PC-3 (cell line): ENCODE results near the gene CLDN22. TPM values are rescaled to one million over a fixed set of nuclear protein-coding genes. Genes with fewer than 3 reads are reported as not detected.

Source experiments
- ATAC-seq: fragments of 200-7000 bp; cut with Tn5 transposase; 2 replicates; pipeline ENCODE4 v1.9.1; 2020; ENCODE audit warnings: mild to moderate bottlenecking, moderate library complexity
- BruUV-seq: library from RNA; stranded (reverse); fragments of 400-500 nt; replicated peaks from 2 replicates; lab custom pipeline; 2021; lab: Mats Ljungman, UMichigan
- CTCF ChIA-PET: fragments of 300-600 bp; sonication (Branson Sonifier 250); formaldehyde crosslinking; loops from one replicate; lab custom pipeline; 2022; ENCODE audit warnings: antibody characterized with exemption; lab: Charles Lee
- POLR2A ChIA-PET: fragments of 300-600 bp; sonication (Branson Sonifier 250); formaldehyde crosslinking; loops from one replicate; lab custom pipeline; 2022; ENCODE audit warnings: antibody characterized with exemption; ENCODE audit not compliant: unreplicated experiment; lab: Charles Lee
- DNase-seq: peaks from one replicate; pipeline ENCODE4 v3.0.0-alpha.2; 2015
- H2AFZ ChIP-seq: fragments of 300-600 bp; sonication (generic); 2 replicates; pipeline ENCODE4 v1.6.0; 2016; ENCODE audit warnings: antibody characterized with exemption, low read length
- H3F3A ChIP-seq: fragments of 300-600 bp; sonication (generic); one replicate; pipeline ENCODE4 v1.6.0; 2017; ENCODE audit warnings: antibody characterized with exemption, low read length, control low read depth, mild to moderate bottlenecking; ENCODE audit not compliant: unreplicated experiment
- H3K27ac ChIP-seq: fragments of 300-600 bp; sonication (generic); 2 replicates; pipeline ENCODE4 v1.5.1; 2016; ENCODE audit warnings: mild to moderate bottlenecking, low read length
- H3K27me3 ChIP-seq: fragments of 300-600 bp; sonication (generic); 2 replicates; pipeline ENCODE4 v1.6.1; 2016; ENCODE audit warnings: low read length, mixed read lengths
- H3K36me3 ChIP-seq: fragments of 300-600 bp; sonication (generic); 2 replicates; pipeline ENCODE4 v1.6.1; 2016; ENCODE audit warnings: low read depth, mixed run types, low read length, mixed read lengths
- H3K4me1 ChIP-seq: fragments of 300-600 bp; sonication (generic); 2 replicates; pipeline ENCODE4 v1.5.1; 2016; ENCODE audit warnings: low read length; ENCODE audit not compliant: insufficient read depth
- H3K4me2 ChIP-seq: fragments of 300-600 bp; sonication (generic); 2 replicates; pipeline ENCODE4 v1.6.0; 2016; ENCODE audit warnings: low read length
- H3K4me3 ChIP-seq: fragments of 300-600 bp; sonication (generic); 2 replicates; pipeline ENCODE4 v1.5.1; 2016; ENCODE audit warnings: mild to moderate bottlenecking, low read length, mixed read lengths
- H3K79me2 ChIP-seq: fragments of 300-600 bp; sonication (generic); 2 replicates; pipeline ENCODE4 v1.6.1; 2017; ENCODE audit warnings: low read length, mixed read lengths
- H3K9ac ChIP-seq: fragments of 300-600 bp; sonication (generic); 2 replicates; pipeline ENCODE4 v1.6.0; 2016; ENCODE audit warnings: mild to moderate bottlenecking, low read length
- H3K9me2 ChIP-seq: fragments of 300-600 bp; sonication (generic); replicated peaks from 2 replicates; pipeline ENCODE4 v1.6.1; 2016; ENCODE audit warnings: mixed run types, low read length, mixed read lengths
- H3K9me3 ChIP-seq: fragments of 300-600 bp; sonication (generic); 2 replicates; pipeline ENCODE4 v1.6.1; 2016; ENCODE audit warnings: low read length, mixed read lengths
- H4K20me1 ChIP-seq: fragments of 300-600 bp; sonication (generic); 2 replicates; pipeline ENCODE4 v1.6.1; 2016; ENCODE audit warnings: low read length, mixed read lengths
- EZH2 ChIP-seq: fragments of 300-600 bp; sonication (generic); IDR thresholded peaks from one replicate; pipeline ENCODE4 v1.6.1; 2017; ENCODE audit warnings: antibody characterized with exemption, mild to moderate bottlenecking, low read length; ENCODE audit not compliant: unreplicated experiment
- EZH2phosphoT487 ChIP-seq: fragments of 300-600 bp; sonication (generic); IDR thresholded peaks from 2 replicates; pipeline ENCODE4 v1.6.1; 2018; ENCODE audit warnings: mild to moderate bottlenecking, antibody characterized with exemption, low read length, borderline replicate concordance
- intact Hi-C: fragments of 100-400 bp; cut with micrococcal nuclease; formaldehyde crosslinking; loops from 2 replicates; pipeline ENCODE4 v1.9.0; 2023
- total RNA-seq: library from RNA; depleted of rRNA; stranded (reverse); fragments of >200 nt; gene quantifications from 2 replicates; pipeline ENCODE4 v1.2.3, GENCODE V29; 2014
- TF ChIP-seq, protein P1 (sequence below): fragments of 300-600 bp; sonication (generic); conservative IDR thresholded peaks from 2 replicates; pipeline ENCODE4 v1.5.1; 2017; ENCODE audit warnings: antibody characterized with exemption, low read depth, mild to moderate bottlenecking, low read length

Gene CLDN22
- total RNA-seq, 1 experiment from 2014 or later = not detected

DNA sequence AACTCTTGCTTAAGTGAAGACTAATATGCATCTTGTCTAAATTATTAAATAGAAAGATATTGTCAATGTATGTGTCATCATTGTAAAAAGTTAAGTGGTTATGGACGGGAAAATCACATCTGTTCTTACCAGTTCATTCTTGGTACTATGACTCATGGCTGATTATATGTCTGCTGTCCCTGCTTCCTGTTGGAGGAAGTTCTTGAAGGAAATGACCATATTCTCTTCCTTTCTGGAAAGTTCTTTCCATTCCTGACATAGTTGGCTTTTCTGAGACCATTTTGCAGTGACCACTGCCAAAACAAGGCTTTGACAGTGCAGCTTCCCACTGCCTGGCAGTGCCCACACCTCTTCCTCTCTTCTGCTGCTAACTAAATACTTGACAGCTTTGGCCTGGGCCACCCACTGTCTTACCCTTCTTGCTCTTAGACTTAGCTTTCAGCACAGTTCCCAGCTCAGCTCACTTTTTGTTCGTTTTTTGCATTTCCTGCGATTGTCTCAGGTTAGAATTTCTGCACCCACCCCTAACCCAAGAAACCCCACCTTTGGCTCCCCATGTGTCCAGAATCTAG lies 15.4 kb upstream of the CLDN22 start:
- H3K27me3 ChIP-seq = no peaks in the 10 kb centered on the region
- H3K9ac ChIP-seq = peak overlapping the region; percentile 65
- H3K27ac ChIP-seq = peak overlapping the region; percentile 96
- no peaks in the 10 kb centered on the region for H3K36me3 ChIP-seq
- peak; percentile 88 for DNase-seq
- TSS peak; percentile 66 for BruUV-seq
- peak overlapping the region; percentile 57 for H3K4me2 ChIP-seq
- POLR2A ChIA-PET = no interaction called here
- CTCF ChIA-PET = no interaction called here
- ATAC-seq = peak; percentile 67
- TF ChIP-seq EZH2 (no peak), EZH2phosphoT487 (no peak)
- TF ChIP-seq, protein P1, sequence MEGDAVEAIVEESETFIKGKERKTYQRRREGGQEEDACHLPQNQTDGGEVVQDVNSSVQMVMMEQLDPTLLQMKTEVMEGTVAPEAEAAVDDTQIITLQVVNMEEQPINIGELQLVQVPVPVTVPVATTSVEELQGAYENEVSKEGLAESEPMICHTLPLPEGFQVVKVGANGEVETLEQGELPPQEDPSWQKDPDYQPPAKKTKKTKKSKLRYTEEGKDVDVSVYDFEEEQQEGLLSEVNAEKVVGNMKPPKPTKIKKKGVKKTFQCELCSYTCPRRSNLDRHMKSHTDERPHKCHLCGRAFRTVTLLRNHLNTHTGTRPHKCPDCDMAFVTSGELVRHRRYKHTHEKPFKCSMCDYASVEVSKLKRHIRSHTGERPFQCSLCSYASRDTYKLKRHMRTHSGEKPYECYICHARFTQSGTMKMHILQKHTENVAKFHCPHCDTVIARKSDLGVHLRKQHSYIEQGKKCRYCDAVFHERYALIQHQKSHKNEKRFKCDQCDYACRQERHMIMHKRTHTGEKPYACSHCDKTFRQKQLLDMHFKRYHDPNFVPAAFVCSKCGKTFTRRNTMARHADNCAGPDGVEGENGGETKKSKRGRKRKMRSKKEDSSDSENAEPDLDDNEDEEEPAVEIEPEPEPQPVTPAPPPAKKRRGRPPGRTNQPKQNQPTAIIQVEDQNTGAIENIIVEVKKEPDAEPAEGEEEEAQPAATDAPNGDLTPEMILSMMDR = no peak
- H2AFZ ChIP-seq = no peak overlapping the region
- H3K9me3 ChIP-seq = no peaks in the 10 kb centered on the region
- no peaks in the 10 kb centered on the region for H3K9me2 ChIP-seq
- no peaks in the 10 kb centered on the region for H3K79me2 ChIP-seq
- no peak overlapping the region for H3K4me3 ChIP-seq
- intact Hi-C loops = loop anchor here (2.0 kb wide), 2 partner anchors 51 to 73 kb away; no protein-coding TSS in a partner anchor
- peaks cover 26% of the 10 kb centered on the region for H3K4me1 ChIP-seq
- no peaks in the 10 kb centered on the region for H4K20me1 ChIP-seq
- peaks cover 4% of the 10 kb centered on the region for H3F3A ChIP-seq

DNA sequence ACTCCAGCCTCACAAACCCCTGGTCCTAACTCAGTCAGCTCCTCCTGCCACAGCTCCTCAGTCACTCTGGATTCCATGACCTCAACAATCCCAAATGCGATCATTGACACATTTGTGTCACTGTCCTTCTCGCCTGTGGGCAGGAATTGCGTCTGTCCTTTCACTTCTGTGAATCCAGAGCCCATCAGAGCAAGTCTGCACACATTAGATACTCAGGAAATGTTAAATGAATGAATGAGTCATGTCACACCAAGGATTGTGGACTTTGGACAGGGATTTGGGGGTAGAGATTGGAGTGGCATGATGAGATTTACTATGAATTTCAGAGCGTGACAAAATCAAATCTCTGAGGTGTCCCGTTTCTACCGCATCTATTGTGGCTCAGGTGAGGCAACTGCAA lies 13.9 kb upstream of the CLDN22 start:
- ChIA-PET CTCF (no interaction called here), POLR2A (no interaction called here)
- H3K27me3 ChIP-seq = no peaks in the 10 kb centered on the region
- H3F3A ChIP-seq = peaks cover 4% of the 10 kb centered on the region
- no TSS peak for BruUV-seq
- intact Hi-C loops = loop anchor here (2.0 to 5.0 kb wide), 3 partner anchors 49 to 71 kb away; no protein-coding TSS in a partner anchor
- no peak overlapping the region for H3K4me3 ChIP-seq
- peak; percentile 80 for ATAC-seq
- H3K36me3 ChIP-seq = no peaks in the 10 kb centered on the region
- H4K20me1 ChIP-seq = no peaks in the 10 kb centered on the region
- no peaks in the 10 kb centered on the region for H3K9me3 ChIP-seq
- no peaks in the 10 kb centered on the region for H3K79me2 ChIP-seq
- TF ChIP-seq EZH2 (no peak), EZH2phosphoT487 (no peak)
- TF ChIP-seq, protein P1 = no peak
- H3K27ac ChIP-seq = peak overlapping the region; percentile 96
- H3K4me1 ChIP-seq = peaks cover 27% of the 10 kb centered on the region
- peak overlapping the region; percentile 57 for H3K9ac ChIP-seq
- no peaks in the 10 kb centered on the region for H3K9me2 ChIP-seq
- DNase-seq = peak; percentile 82
- peak overlapping the region; percentile 67 for H3K4me2 ChIP-seq
- H2AFZ ChIP-seq = no peak overlapping the region

DNA sequence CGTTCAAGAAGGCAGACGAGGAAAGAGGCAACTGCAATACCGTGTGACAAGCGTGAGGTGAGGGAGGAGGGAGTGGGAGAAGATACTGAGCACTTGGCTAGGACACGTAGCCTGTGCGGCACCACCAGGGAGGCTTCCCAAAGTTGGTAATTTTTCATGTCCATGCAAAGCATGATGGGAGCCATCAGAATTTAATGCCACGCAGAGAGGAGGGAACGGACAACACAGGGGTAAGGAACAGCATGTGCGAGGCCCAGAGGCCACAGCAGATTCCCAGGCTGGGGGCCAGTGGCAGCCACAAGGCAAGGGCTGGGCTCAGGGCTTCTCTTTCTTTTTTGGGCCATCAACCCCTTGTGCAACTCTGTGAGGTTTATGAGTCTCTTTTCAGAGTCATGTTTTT lies 13.1 kb upstream of the CLDN22 start:
- CTCF ChIA-PET = no interaction called here
- no peak overlapping the region for H3K4me2 ChIP-seq
- H2AFZ ChIP-seq = no peak overlapping the region
- POLR2A ChIA-PET = no interaction called here
- no peaks in the 10 kb centered on the region for H4K20me1 ChIP-seq
- no peak for ATAC-seq
- H3K4me3 ChIP-seq = no peak overlapping the region
- TF ChIP-seq, protein P1 = no peak
- TF ChIP-seq EZH2 (no peak), EZH2phosphoT487 (no peak)
- H3K4me1 ChIP-seq = peaks cover 33% of the 10 kb centered on the region
- no peaks in the 10 kb centered on the region for H3K9me3 ChIP-seq
- H3K27ac ChIP-seq = peak overlapping the region; percentile 96
- H3K36me3 ChIP-seq = no peaks in the 10 kb centered on the region
- no TSS peak for BruUV-seq
- no peaks in the 10 kb centered on the region for H3K27me3 ChIP-seq
- peaks cover 4% of the 10 kb centered on the region for H3F3A ChIP-seq
- intact Hi-C loops = loop anchor here (5.0 kb wide), 1 partner anchor 64 kb away; no protein-coding TSS in a partner anchor
- no peaks in the 10 kb centered on the region for H3K9me2 ChIP-seq
- H3K79me2 ChIP-seq = no peaks in the 10 kb centered on the region
- no peak for DNase-seq
- peak overlapping the region; percentile 57 for H3K9ac ChIP-seq
